ENCODE data around the gene ZBTB2.
A peak's percentile ranks its signal among the peaks of the same experiment; 100 is the strongest.
"Not testable (repeated sequence)": the region's sequence is repeated elsewhere in the genome, so short reads cannot be mapped to it uniquely, and the experiment has no call there.

ZBTB2 gene

DNA sequence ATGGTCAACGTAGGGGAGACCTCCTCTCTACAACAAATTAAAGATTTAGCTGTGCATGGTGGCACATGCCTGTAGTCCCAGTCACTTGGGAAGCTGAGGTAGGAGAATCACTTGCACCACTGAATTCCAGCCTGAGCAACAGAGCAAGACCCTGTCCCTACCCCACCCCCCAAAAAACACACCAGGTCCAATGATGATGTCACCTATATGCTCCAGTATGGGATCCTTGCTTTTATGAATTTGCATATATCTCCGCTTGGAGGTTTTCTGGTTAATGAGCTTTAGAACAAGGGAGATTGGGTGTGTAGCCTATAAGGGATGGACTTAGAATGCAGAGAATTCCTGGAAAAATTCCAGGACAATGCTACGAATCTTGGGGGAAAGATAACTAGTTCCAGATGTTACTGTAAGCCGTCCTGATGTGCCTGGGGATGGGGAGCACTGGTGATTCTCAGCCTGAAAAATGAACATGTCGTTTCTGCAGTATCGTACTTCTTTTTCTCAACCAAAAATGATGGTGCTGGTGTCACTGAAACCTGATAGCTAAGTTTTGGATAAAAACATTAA is 61.1 kb downstream of the ZBTB2 start:
- peak; percentile 38 for DNase-seq (ENCODE audit: low spot score)

DNA sequence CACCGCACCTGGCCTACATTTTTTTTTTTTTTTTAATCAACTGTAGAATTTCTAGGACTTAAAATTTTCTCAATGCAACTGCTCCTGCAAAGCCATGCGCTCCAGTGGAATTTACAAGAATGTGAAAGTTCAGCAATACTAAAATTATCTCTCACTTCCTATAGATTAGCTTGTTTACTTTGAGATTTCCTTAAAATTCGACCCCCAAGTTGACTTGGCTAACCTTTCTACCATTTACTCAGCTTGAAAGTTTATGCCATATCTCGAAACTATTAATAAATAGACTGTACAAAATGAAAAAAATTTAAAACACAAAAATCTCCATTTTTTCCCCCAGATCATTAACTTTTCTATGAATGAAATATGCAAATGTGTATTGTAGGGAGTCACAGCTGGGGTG is 64.3 kb downstream of the ZBTB2 start:
- DNase-seq (ENCODE audit: low spot score): no peak

DNA sequence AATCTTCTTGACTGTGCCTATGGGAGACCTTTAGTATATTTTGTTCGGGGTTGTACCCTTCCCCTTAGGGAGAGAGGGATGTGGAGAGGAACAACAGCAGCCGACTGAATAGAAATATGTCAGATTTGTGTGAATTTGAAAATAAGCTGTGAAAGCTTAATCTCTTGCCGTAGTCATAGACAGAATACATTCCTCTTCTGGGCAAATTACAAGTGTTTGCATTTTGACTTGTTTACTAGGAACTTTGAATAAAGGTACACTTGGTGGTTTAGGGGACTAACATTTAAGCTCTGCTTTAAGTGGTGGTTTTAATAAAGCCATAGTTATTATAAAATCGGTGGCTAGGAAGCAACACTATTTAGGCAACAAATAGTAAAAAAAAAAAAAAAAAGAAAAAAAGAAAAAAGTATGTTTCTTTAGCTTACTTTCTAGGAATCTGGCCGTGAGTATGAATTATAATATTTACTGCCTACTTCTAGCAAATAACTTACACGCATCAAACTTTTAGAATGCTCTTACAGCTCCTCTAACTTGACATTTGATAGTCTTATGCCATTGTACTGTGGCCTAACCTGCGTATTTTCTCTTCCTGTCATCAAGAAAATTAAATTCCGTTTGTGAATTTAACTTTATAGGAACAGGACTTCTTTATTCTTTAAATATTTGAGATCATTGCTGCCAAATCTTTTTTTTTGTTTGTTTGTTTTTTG is 65.1 kb downstream of the ZBTB2 start:
- no peak for DNase-seq (ENCODE audit: low spot score)

DNA sequence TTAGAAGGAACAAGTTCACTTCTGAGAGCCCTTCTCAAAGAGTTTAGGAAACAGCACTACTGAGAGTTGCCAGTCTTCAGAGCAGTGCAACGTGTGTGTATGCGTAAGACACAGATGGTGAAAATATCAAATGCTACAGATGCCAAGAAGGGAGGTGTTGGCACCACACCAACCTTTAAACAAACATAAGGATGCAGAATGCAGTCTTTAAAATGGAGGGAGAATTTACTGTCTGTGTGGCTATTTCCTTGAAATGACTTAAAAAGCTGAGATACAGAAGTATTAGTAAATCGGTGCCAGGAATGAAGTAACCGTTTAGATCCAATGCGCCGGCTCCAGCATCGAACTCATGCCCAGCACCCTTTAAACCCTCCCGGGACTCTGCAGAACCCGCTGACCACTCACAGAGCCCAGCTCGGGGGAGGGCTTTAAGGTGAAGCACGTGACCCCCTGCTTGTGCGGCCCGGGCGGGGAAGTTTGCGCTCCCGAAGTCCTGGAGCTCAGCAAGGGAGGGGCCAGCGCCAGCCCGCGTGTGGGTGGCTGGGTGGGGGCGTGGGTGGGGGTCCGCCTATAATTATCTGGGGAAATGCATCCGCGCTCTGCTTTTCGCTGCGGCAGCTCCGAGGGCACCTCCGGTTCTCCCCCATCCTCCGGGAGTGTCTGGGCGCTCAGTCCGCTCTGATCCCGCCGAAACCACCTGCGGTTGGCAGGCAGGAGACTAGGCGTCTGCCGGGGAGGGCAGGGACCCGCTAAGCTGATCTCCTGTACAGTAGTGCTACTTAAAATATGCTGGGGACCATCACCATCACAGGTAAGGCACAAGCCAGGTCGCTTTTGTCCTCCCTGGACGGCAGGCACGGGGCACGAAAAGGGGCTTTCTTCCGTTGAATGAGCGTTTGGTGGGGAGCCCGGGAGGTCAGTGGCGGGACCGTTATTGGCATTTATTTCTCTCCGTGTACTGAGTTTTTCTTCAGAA is 66.0 kb downstream of the ZBTB2 start:
- DNase-seq (ENCODE audit: low spot score): peak; percentile 75

DNA sequence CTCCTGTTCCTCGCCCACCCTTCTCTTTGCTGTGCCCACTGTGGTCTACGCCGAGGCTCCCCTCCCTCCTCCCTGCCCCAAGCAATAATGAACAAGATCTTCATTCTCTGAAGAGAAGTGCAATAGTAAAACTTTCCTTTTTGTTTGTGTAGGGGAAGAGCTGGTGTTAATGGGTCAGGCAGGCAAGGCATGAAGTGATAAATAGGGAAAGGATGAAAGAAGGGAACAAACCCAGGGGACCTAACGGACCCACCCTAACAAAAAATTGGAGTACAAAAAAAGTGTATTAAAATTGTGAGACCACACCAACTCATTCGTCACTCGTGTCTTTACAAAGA is 66.9 kb downstream of the ZBTB2 start:
- no peak for DNase-seq (ENCODE audit: low spot score)

- DNase-seq (ENCODE audit: low spot score): peak; percentile 73
These were observed 67.4 kb downstream of the ZBTB2 start for GRCh38 chr6:151323791-151324487.

DNA sequence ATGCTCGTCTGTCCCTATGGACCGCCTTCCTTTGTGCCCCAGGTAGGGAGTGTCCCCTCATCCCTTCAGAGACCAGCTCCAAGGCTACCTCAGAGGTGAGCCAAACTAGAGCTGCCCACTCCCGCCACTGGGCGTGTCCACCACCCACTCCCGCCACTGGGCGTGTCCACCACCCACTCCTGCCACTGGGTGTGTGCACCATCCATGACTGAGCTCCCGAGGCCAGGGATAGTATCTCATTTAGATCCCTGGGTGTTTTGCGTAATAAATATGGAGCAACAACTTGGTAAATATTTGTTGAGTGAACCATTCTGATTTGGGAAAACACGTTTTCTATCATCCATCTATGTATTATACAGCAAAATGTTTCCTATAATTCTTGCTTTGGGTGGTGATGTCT is 68.8 kb downstream of the ZBTB2 start:
- DNase-seq (ENCODE audit: low spot score): no peak

- DNase-seq (ENCODE audit: low spot score): no peak
These were observed 69.9 kb downstream of the ZBTB2 start for GRCh38 chr6:151321438-151321837.

DNA sequence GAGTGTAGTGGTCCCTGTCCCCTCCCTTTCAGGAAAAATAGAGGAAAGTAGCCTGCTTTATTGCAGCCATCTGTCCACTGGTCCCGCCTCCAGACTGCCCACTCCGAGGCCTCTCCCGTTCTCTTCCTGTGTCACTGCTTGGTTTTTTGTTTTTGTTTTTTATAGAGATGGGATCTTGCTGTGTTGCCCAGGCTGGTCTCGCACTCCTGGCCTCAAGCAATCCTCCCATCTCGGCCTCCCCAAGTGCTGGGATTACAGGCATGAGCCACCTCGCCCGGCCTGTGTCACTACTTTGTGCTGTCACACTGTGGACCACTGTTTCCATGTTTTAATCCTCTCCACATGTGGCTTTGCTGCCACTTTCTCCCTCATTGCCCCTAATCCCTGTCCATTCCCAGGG is 71.2 kb downstream of the ZBTB2 start:
- DNase-seq (ENCODE audit: low spot score): no peak

DNA sequence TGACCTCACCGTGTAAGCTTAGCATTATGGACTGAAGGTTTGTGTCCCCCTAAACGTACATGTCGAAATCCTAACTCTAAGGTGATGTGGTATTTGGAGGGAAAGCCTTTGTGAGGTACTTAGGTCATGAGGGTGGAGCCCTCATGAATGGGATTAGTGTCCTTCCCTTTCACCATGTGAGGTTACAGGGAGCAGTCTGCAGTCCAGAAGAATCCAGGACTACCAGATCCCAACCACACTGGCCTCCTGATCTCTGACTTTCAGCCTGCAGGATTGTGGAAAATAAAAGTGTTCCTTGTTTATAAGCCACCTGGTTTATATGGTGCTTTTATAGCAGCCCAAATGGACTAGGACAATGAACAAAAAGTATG is 73.4 kb downstream of the ZBTB2 start:
- DNase-seq (ENCODE audit: low spot score): no peak

DNA sequence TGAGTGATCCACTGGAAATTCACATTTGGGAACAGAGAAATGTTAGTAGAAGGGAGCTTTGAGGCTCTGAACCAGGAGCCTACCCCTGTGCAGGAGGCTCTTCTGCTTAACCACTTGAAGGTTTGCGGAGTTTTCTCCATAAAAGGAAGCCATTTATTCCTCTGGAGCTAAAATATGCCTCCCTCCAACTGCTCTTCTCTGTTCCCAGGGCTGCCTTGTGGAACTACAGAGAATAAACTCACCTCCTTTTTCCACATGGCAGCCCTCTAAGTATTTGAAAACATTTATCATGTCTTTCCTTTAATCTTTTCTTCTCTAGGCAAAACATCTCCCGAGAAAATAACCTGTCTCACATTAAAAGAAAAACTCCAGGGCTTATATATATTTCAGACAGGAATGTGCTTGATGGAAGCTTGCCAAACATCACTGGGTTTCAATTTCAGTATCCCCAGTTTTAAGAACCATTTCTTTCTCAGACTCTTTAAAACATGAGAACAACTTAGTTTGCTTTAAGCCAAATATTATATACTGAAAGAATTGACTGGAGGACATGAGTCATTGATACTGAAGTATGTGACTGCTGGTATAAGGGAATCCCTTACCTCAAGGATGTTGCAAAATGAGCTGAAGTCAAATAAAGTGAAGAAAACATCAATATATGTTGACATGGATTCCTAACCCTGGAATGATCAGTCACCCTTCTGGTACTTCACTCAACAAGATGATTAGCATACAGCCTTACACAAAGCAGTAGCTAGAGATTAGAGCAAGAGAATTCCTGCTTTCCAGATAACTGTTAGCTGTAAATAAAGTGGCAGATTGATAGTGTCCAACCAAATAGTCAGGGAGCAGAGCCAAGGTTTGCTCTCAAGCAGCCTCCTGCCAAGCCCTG is 74.0 kb downstream of the ZBTB2 start:
- peak; percentile 75 for DNase-seq (ENCODE audit: low spot score)

GRCh38 chr6:151315661-151316060 is 75.7 kb downstream of the ZBTB2 start:
- not testable (repeated sequence) for DNase-seq (ENCODE audit: low spot score)

Data from hepatic stellate cell (primary cell).